Activated T-cell treated with anti-CD3 and anti-CD28 coated beads, Interleukin-2, amount 50 U/mL, for 4 hours (primary cell): Measurements from ENCODE around the gene TUBGCP6. TPM values are rescaled to one million over a fixed set of nuclear protein-coding genes. Genes with fewer than 3 reads are reported as not detected.
A peak's percentile ranks its signal among the peaks of the same experiment; 100 is the strongest.

ENCODE experiments used
- ATAC-seq, 2 donors: fragments of 200-7000 bp; cut with Tn5 transposase; one replicate each; pipeline ENCODE4 v1.10.0; 2021
- DNase-seq: peaks from one replicate; pipeline ENCODE4 v3.0.0-alpha.2; 2020
- H3K27me3 Mint-ChIP-seq: one replicate; pipeline ENCODE4 v1.8.0; 2021; ENCODE audit warnings: low read depth, mixed read lengths
- H3K36me3 Mint-ChIP-seq: one replicate; pipeline ENCODE4 v1.8.0; 2022; ENCODE audit warnings: mixed read lengths; ENCODE audit not compliant: insufficient read depth
- H3K4me1 Mint-ChIP-seq: one replicate; pipeline ENCODE4 v1.8.0; 2021; ENCODE audit warnings: low read depth, mixed read lengths
- H3K4me3 Mint-ChIP-seq: one replicate; pipeline ENCODE4 v1.8.0; 2021; ENCODE audit warnings: mild to moderate bottlenecking, moderate library complexity, mixed read lengths
- H3K9me3 Mint-ChIP-seq: one replicate; pipeline ENCODE4 v1.8.0; 2021; ENCODE audit warnings: mixed read lengths
- total RNA-seq, 3 donors: library from RNA; stranded (reverse); gene quantifications; one replicate each; pipeline ENCODE4 v1.2.1, GENCODE V29; 2021

The TUBGCP6 gene
- total RNA-seq, 3 donors from 2014 or later = 44.5 to 50.6 (median 48.3) TPM

- ATAC-seq = no peak
These were observed 42.6 kb downstream of the TUBGCP6 start for GRCh38 chr22:50202130-50202666.

GRCh38 chr22:50201191-50202129, 43.4 kb downstream of the TUBGCP6 start:
- Mint-ChIP-seq H3K4me1 (peaks cover 24% of the 10 kb centered on the region), H3K4me3 (peak overlapping the region; percentile 83), H3K36me3 (peaks cover 15% of the 10 kb centered on the region), H3K27me3 (no peaks in the 10 kb centered on the region), H3K9me3 (no peaks in the 10 kb centered on the region)
- peak; percentile 36 to 44 for ATAC-seq
- DNase-seq = no peak

More at GRCh38 chr22:50202130-50202666, 42.6 kb downstream of the TUBGCP6 start:
- Mint-ChIP-seq H3K9me3 (no peaks in the 10 kb centered on the region), H3K4me3 (peak overlapping the region; percentile 83), H3K27me3 (no peaks in the 10 kb centered on the region), H3K4me1 (peaks cover 24% of the 10 kb centered on the region), H3K36me3 (peaks cover 15% of the 10 kb centered on the region)
- no peak for DNase-seq

DNA sequence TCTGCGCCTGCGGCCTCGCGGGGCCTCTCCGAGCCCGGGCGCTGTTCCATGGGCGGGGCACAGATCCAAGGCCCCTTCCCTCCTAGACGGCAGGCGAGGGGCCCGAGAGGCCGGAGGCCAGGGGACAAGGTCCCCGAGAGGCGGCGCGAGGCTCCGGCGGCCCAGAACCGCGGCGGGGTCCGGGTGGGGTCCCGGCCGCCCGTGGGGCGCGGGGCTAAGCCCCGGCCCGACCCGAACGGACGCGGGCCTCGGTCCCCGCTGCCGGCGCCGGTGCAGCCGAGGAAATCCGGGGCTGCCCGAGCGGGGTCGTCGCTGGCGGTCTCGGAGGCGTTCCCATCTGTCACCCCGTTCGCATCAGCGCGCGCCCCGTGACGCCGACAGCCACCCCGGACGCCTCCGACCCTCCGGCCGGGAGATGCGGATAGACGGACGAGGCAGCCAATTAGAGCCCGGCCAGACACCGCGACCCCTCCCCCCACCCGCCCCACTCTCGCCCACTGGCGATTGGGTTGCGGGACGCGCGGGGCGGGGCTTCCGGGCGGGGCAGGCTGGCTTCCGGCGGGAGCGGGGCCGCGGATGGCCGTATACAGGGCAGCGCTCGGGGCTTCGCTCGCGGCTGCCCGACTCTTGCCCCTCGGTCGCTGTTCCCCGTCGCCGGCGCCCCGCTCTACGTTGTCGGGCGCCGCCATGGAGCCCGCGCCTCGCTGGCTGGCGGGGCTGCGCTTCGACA, 44.2 kb downstream of the TUBGCP6 start, which contains the start of gene SELENOO:
Gene SELENOO (plus strand): TSS at position 551 of the 730 bp plus-strand sequence. CDS start 26 bp downstream, at position 577.
- Mint-ChIP-seq H3K36me3 (peaks cover 15% of the 10 kb centered on the region), H3K4me3 (peak within 1 kb of the TSS; percentile 83), H3K4me1 (peaks cover 24% of the 10 kb centered on the region), H3K9me3 (no peaks in the 10 kb centered on the region), H3K27me3 (no peaks in the 10 kb centered on the region)
- peak; percentile 92 for ATAC-seq
- peak; percentile 86 for DNase-seq

GRCh38 chr22:50199829-50200460, 44.9 kb downstream of the TUBGCP6 start:
- peak in 1 of 2 donors; percentile 1 for ATAC-seq
- Mint-ChIP-seq H3K36me3 (peaks cover 10% of the 10 kb centered on the region), H3K9me3 (no peaks in the 10 kb centered on the region), H3K27me3 (no peaks in the 10 kb centered on the region), H3K4me3 (peak overlapping the region; percentile 70), H3K4me1 (peaks cover 22% of the 10 kb centered on the region)
- DNase-seq = no peak

GRCh38 chr22:50199251-50199721, 45.5 kb downstream of the TUBGCP6 start:
- Mint-ChIP-seq H3K36me3 (peaks cover 7% of the 10 kb centered on the region), H3K9me3 (no peaks in the 10 kb centered on the region), H3K4me3 (peak overlapping the region; percentile 70), H3K27me3 (no peaks in the 10 kb centered on the region), H3K4me1 (peaks cover 18% of the 10 kb centered on the region)
- ATAC-seq (no peak), DNase-seq (no peak)

DNA sequence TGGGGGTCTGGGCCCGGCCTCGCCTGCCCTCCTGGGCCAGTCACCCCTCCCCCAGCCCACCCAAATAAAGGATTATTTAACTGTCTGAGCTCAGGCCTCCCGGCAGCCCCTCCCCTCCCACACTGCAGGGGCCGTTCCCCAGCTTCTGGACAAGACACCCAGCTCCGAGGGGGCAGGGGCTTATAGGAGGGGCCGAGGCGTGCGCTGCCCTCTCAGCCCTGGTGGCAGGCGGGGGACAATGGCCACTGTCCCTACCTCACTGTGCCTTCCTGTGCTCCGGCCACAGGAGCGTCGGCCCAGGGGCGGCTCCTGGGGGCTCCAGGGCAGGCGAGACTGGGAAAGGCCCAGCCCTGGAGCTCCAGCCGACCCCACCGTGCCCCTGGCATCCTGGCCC, 46.2 kb downstream of the TUBGCP6 start:
- ATAC-seq (no peak), DNase-seq (no peak)
- H3K4me3 Mint-ChIP-seq = no peak overlapping the region
- H3K4me1 Mint-ChIP-seq = peaks cover 16% of the 10 kb centered on the region
- no peaks in the 10 kb centered on the region for H3K27me3 Mint-ChIP-seq
- H3K9me3 Mint-ChIP-seq = no peaks in the 10 kb centered on the region
- H3K36me3 Mint-ChIP-seq = peaks cover 5% of the 10 kb centered on the region

DNA sequence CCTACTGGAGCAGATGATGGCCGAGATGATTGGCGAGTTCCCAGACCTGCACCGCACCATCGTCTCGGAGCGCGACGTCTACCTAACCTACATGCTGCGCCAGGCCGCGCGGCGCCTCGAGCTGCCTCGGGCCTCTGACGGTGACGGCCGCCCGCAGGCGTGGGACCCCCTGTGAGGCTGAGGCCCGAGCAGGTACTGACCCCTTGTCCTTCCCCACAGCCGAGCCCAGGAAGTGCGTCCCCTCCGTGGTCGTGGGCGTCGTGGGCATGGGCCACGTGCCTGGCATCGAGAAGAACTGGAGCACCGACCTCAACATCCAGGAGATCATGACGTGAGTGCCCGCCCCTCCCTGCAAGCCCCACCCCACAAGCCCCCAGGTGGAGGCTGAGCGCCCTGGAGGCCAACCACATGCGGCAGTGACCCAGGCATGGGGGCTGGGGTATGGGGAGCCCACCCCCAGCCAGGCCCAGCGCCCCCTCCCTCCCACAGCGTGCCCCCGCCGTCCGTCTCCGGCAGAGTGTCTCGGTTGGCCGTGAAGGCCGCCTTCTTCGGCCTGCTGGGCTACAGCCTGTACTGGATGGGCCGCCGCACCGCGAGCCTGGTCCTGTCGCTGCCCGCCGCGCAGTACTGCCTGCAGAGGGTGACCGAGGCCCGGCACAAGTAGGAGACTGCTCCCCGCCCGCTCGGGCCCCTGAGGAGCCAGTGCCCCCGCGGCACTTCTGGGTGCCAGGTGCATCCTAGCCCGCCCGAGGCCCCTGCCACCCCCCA, 46.8 kb downstream of the TUBGCP6 start:
- ATAC-seq = no peak
- DNase-seq = no peak
- H3K9me3 Mint-ChIP-seq = no peaks in the 10 kb centered on the region
- H3K4me1 Mint-ChIP-seq = peaks cover 15% of the 10 kb centered on the region
- H3K4me3 Mint-ChIP-seq = no peak overlapping the region
- no peaks in the 10 kb centered on the region for H3K36me3 Mint-ChIP-seq
- no peaks in the 10 kb centered on the region for H3K27me3 Mint-ChIP-seq

GRCh38 chr22:50197000-50197800, 47.6 kb downstream of the TUBGCP6 start:
- ATAC-seq = no peak
- H3K4me3 Mint-ChIP-seq = no peak overlapping the region

DNA sequence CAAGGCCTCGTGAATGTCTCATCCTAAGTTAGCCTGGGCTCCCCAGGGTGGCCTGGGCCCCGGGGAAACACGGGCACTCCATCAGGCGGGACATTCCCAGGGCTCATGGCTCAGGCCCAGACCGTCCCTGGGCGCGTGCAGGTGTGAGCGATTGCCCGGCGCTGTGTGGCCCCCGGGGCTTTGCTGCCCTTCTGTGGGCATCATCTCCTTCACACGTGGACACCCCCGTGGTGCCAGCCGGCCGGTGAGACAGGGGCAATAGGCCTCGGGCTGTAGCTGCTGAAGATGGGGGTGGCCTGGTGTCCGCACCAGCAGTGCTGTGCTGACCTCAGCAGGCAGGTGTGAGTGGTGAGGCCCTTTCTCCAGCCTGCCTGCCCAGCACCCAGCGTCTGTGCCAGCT, 48.6 kb downstream of the TUBGCP6 start:
- peaks cover 3% of the 10 kb centered on the region for H3K36me3 Mint-ChIP-seq
- no peaks in the 10 kb centered on the region for H3K9me3 Mint-ChIP-seq
- ATAC-seq (no peak), DNase-seq (no peak)
- peaks cover 22% of the 10 kb centered on the region for H3K4me1 Mint-ChIP-seq
- no peaks in the 10 kb centered on the region for H3K27me3 Mint-ChIP-seq
- no peak overlapping the region for H3K4me3 Mint-ChIP-seq

More at GRCh38 chr22:50197000-50197800, 47.6 kb downstream of the TUBGCP6 start:
- no peak for DNase-seq
- no peaks in the 10 kb centered on the region for H3K9me3 Mint-ChIP-seq
- no peaks in the 10 kb centered on the region for H3K36me3 Mint-ChIP-seq
- peaks cover 18% of the 10 kb centered on the region for H3K4me1 Mint-ChIP-seq
- H3K27me3 Mint-ChIP-seq = no peaks in the 10 kb centered on the region

- DNase-seq (no peak), ATAC-seq (no peak)
- Mint-ChIP-seq H3K36me3 (peaks cover 3% of the 10 kb centered on the region), H3K9me3 (no peaks in the 10 kb centered on the region), H3K27me3 (no peaks in the 10 kb centered on the region), H3K4me1 (peaks cover 28% of the 10 kb centered on the region), H3K4me3 (no peak overlapping the region)
These were observed 50.6 kb downstream of the TUBGCP6 start for GRCh38 chr22:50194037-50194805.

DNA sequence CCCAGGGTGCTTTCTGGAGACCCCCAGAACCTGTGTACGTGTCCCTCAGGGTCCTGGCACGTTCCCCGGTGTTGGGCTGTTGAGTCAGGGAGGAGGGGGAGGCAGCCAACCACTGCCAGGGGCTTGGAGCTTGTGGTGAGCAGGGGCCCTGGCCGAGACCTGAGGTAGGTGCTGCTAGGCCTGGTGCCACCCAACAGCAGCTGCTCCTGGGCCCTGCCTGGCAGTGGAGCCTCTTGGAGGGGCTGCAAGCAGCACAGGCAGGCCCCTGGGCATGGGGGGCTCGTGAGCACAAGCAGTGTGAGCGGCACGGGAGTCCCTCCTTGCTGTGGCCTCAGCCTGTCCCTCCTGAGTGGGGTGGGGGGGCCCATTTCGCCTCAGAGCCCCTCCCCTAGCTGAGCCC, 51.2 kb downstream of the TUBGCP6 start:
- peaks cover 32% of the 10 kb centered on the region for H3K4me1 Mint-ChIP-seq
- H3K4me3 Mint-ChIP-seq = no peak overlapping the region
- peaks cover 3% of the 10 kb centered on the region for H3K36me3 Mint-ChIP-seq
- no peak for ATAC-seq
- no peak for DNase-seq
- no peaks in the 10 kb centered on the region for H3K9me3 Mint-ChIP-seq
- H3K27me3 Mint-ChIP-seq = no peaks in the 10 kb centered on the region
